ENCODE results near the gene TPP1.

TPP1 gene

GRCh38 chr11:6587360-6587953, 31.8 kb downstream of the TPP1 start:
- no peak for DNase-seq (ENCODE audit: low read depth in 2 of 2)

DNA sequence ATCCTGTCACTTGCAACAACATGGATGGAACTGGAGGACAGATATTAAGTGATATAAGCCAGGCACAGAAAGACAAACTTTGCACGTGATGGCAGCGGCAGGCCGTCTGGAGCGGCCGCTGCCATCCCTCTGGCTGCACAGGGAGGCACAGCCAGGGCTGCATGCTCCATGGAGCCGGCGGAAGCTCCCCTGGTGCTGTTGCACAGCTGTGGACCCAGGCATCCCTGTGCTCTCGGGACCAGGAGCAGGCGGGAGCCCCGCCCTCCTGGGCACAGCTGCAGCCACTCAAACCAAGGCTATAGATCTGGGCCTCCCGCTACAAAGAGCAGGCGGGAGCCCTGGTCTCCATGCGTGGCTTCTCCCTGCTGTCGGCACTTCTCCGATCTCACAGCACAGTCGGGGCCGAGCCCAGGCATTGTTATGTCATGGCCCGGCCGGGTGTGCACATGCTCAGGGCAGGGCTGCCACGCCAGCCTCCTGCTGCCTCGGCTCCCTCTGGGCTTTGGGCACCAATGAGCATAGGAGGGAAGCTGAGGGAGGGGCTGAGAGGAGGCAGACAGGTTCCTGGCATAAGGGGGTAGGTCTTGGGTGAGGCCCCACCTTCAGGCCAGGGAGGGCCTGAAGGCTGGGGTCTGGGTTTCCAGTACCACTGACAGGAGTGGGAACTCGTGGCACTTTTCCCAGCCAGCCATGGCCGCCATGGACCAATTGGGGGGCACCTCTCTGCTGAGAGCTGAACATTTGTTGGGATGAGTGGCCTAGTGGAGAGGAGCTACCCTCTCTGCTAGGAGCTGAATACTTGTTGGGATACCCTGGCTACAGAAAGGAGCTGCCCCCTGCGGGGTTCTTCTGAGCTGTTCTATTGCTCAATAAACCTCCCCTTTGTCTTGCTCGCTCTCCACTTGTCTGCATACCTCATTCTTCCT, 32.5 kb downstream of the TPP1 start:
- no peak for DNase-seq (ENCODE audit: low read depth in 2 of 2)

DNA sequence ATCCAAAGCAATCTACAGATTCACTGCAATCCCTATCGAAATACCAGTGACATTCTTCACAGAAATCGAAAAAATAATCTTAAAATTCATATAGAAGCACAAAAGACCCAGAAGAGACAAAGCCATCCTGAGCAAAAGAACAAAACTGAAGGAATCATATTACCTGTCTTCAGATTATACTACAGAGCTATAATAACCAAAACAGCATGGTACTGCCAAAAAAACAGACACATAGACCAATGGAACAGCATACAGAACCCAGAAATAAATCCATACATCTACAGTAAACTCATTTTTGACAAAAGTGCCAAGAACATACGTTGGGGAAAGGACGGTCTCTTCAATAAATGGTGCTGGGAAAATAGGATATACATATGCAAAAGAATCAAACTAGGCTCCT, 34.7 kb downstream of the TPP1 start:
- DNase-seq (ENCODE audit: low read depth in 2 of 2) = no peak

- DNase-seq (ENCODE audit: low read depth in 2 of 2) = no peak
These were observed 35.6 kb downstream of the TPP1 start for GRCh38 chr11:6583584-6583983.

DNA sequence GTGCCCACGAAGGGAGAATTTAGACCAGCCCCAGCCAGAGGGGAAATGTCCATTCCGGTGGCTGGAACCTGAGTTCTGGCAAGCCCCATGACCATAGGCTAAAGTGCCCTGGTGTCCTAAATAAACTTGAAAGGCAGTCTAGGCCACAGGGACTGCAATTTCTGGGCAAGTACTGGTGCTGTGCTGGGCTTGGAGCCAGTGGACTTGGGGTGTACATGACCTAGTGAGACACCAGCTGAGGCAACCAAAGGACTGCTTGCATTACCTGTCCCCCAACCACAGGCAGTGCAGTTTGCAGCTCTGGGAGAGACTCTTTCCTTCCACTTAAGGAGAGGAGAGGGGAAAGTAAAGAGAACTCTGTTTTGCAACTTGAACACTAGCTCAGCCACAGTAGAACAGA, 39.5 kb downstream of the TPP1 start:
- DNase-seq (ENCODE audit: low read depth in 2 of 2) = no peak

- no peak for DNase-seq (ENCODE audit: low read depth in 2 of 2)
These were observed 41.1 kb downstream of the TPP1 start for GRCh38 chr11:6578134-6578533.

DNA sequence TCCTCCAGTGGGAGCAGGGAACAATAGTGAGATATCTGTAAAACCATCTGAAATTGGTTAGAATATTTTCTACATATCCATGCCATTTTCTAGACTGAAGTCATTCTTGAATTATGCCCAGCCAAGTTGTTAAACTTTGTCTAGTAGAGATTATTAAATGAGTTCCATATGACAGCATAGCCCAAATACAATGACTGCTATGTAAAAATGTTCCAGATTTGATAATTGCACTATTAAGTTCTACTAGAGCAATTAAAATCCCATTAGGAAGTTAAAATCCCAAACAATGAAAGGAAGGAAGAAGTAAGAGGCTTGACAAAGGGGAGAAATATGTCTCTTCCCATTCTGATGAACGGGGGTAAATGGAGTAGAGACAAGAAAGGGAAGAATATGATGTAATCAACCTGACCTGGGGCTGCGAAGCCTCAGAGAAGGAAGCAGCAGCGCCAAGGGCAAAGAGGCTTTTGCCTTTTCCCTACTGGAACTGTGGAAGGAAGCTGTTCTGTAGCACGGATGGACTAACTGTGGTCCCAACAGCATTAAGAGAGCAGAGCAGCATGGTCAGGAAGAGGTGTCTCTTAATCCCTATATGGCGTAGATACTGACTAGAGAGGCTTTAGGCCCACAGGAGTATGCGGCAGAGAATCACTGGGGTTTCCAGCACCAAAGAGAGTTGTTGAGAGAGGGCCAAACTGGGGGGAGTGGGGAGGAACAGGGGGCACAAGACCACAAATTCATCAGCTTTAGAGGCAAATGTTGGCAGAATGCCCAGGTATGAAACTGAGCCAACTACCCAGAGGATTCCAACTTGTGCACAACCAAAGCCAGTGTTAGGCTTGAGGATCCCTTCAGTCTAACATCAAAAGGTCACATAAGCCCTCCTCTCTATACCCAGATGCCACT, 42.5 kb downstream of the TPP1 start:
- DNase-seq (ENCODE audit: low read depth in 2 of 2) = no peak

GRCh38 chr11:6574816-6575715, 44.2 kb downstream of the TPP1 start:
- DNase-seq (ENCODE audit: low read depth in 2 of 2) = no peak

- DNase-seq (ENCODE audit: low read depth in 2 of 2) = no peak
These were observed 47.0 kb downstream of the TPP1 start for GRCh38 chr11:6572215-6572614.

- no peak for DNase-seq (ENCODE audit: low read depth in 2 of 2)
These were observed 47.7 kb downstream of the TPP1 start for GRCh38 chr11:6571434-6572008.

- no peak for DNase-seq (ENCODE audit: low read depth in 2 of 2)
These were observed 48.4 kb downstream of the TPP1 start for GRCh38 chr11:6570691-6571427.

DNA sequence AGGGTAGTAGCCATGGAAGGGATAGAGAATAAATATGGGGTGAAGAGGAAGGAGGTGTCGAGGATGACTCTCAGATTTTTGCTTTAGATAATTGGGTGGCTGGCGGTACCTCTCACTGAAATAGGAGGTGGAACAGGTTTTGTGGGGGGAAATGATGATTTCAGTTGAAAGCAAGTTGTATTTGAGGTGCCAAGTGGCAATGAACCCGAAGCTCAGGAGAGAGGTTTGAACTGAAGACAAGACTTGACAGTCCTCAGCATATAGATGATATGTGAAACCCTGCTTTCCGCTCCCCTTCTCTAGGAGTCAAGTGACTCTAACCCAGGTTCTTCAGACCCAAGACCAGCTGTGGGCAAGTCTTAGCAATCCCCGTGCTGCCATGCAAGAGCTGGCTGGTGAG, 49.5 kb downstream of the TPP1 start:
- no peak for DNase-seq (ENCODE audit: low read depth in 2 of 2)

DNA sequence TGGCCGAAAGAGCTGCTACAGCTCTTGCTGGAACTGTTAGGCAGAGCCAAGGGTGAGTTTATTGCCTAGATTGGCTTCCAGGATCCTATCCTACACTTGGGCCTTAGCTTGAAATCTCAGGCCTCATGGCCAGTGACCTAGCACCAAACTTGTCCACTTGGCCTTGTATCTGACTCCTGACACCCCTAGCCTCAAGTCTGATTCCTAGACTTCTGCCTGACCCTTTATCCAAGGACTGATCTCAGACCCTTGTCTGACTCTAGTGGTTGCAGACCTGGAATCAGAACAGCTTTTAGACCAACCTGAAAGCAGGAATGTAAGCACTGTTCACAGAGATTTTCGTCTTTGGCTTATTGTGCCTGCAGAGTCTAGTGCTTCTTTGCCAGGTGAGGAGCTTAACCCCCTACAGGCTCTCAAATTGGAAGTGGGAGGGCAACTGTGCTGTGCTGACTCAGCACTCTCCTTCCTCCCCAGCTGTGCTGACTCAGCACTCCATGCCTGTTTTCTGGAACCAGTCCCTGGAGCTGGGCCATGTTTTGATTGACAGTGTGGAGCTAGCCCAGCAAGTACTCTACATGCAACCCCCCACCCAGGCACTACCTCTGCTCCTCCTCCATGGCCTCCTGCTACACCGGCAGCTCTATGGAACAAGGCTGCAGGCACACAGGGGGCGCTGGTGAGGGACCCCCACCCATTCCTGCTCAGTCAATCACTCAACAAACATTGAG, 50.9 kb downstream of the TPP1 start:
- DNase-seq (ENCODE audit: low read depth in 2 of 2) = no peak

DNA sequence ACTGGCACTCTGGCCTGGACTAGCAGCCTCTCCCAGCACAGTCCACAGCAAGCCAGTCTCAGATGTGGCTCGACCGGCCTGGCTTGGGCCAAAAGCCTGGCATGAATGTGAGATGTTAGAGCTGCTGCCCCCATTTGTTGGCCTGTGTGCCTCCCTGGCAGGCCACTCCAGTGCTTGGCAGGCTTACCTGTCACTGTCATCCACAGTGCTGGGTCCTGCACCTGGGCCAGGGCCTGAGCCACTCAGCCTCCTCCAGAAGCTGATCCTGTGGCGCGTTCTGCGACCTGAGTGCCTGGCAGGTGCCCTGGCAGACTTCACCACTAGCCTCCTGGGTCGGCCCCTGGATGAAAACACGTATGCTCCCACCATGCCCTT, 51.9 kb downstream of the TPP1 start:
- DNase-seq (ENCODE audit: low read depth in 2 of 2) = no peak

DNA sequence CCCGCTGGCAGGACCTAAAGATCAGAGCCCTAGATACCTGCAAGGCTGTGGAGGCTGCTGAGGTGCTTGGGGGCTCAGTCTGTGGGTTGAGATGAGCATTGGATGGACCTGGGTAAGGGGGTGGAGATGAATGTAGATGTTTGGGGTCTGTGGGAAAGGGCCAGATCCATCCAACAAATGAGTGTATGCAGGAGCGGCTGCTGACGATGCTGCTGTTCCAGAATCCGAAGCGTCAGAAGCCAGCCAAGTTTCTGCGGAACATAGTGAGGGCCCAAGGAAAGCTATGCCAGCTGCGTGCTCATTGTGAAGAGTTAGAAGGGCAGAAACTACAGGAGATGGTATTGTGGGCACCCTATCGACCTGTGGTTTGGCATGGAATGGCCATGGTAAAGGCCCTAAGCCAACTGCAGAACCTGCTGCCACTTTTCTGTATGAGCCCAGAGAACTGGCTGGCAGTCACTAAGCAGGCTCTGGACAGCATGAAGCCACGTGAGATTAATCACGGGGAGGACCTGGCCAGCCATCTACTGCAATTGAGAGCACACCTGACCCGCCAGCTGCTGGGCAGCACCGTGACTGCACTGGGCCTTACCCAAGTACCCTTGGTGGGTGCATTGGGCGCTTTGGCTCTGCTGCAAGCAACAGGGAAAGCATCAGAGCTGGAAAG, 52.4 kb downstream of the TPP1 start:
- DNase-seq (ENCODE audit: low read depth in 2 of 2) = no peak

- DNase-seq (ENCODE audit: low read depth in 2 of 2) = no peak
These were observed 53.1 kb downstream of the TPP1 start for GRCh38 chr11:6565988-6566703.

GRCh38 chr11:6565325-6565724, 53.9 kb downstream of the TPP1 start:
- DNase-seq (ENCODE audit: low read depth in 2 of 2) = no peak

DNA sequence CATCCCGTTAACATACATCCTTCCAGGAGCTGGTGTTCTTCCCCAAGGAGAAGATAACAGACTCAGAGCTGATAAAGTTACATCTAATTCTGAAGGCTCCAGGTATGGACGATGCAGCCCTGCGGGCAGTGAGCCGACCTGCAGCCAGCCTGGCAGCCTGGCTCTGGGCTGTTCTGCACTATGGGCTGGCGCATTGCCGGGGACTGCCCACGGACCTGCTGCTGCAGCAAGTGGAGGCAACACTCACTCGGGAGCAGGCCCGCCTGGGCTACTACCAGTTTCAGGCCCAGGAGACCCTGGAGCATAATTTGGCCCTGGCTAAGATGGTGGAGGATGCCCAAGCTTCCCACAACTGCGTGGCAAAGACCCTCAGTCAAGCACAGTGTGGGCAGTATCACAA, 55.6 kb downstream of the TPP1 start:
- DNase-seq (ENCODE audit: low read depth in 2 of 2) = no peak
